SK-N-SH (cell line): Measurements from ENCODE around the gene CRMP1. TPM values are rescaled to one million over a fixed set of nuclear protein-coding genes. Genes with fewer than 3 reads are reported as not detected.

Experiments used
- CTCF ChIA-PET: fragments of 300-600, 350-600 bp; formaldehyde crosslinking; extraction: SDS; loops from one replicate; lab custom pipeline; 2021; lab: Yijun Ruan, JAX
- POLR2A ChIA-PET: fragments of 350-600 bp; sonication (Branson Sonifier 250); formaldehyde crosslinking; extraction: SDS; loops from one replicate; lab custom pipeline; 2020; ENCODE audit warnings: antibody characterized with exemption, inconsistent platforms; lab: Yijun Ruan, JAX
- DNase-seq: peaks from one replicate; pipeline ENCODE4 v3.0.0; 2012
- H2AFZ ChIP-seq: fragments of 200-600 bp; sonication (generic); 2 replicates; pipeline ENCODE4 v1.8.1; 2016; ENCODE audit warnings: antibody characterized with exemption, mild to moderate bottlenecking, low read depth
- H3F3A ChIP-seq: fragments of 200-600 bp; sonication (generic); replicated peaks from 2 replicates; pipeline ENCODE3; 2016; ENCODE audit warnings: antibody characterized with exemption, mild to moderate bottlenecking; ENCODE audit not compliant: insufficient read depth
- H3K27ac ChIP-seq, 2 experiments: fragments of 200-500 bp in 1 of 2; fragments of 200-600 bp in 1 of 2; sonication (Bioruptor generic) in 1 of 2; sonication (generic), shearing (Covaris generic) in 1 of 2; 2 replicates each; pipeline versions ENCODE4 v1.5.1 to v1.6.1; 2014 to 2016; ENCODE audit warnings: low read depth in 2 of 2, inconsistent platforms in 1 of 2, low read length in 1 of 2, mild to moderate bottlenecking in 1 of 2, mixed read lengths in 1 of 2
- H3K27me3 ChIP-seq: fragments of 200-600 bp; sonication (generic), shearing (Covaris generic); 2 replicates; pipeline ENCODE4 v1.6.1; 2016; ENCODE audit warnings: mixed run types; ENCODE audit not compliant: insufficient read depth
- H3K36me3 ChIP-seq, 2 experiments: fragments of 200-500 bp in 1 of 2; fragments of 200-600 bp in 1 of 2; sonication (Bioruptor generic) in 1 of 2; sonication (generic) in 1 of 2; replicated peaks in 1 of 2; 2 replicates each; pipeline versions ENCODE3 to v1.5.1; 2014 to 2016; ENCODE audit warnings: low read length in 1 of 2, mild to moderate bottlenecking in 1 of 2; ENCODE audit not compliant: insufficient read depth in 2 of 2, control insufficient read depth in 1 of 2
- H3K4me1 ChIP-seq, 2 experiments: fragments of 200-500 bp in 1 of 2; fragments of 200-600 bp in 1 of 2; sonication (Bioruptor generic) in 1 of 2; sonication (generic), shearing (Covaris generic) in 1 of 2; 2 replicates each; pipeline versions ENCODE4 v1.5.1 to v1.6.1; 2014 to 2016; ENCODE audit warnings: low read depth in 1 of 2, low read length in 1 of 2, mixed run types in 1 of 2; ENCODE audit not compliant: insufficient read depth in 2 of 2, control insufficient read depth in 1 of 2
- H3K4me2 ChIP-seq: fragments of 200-600 bp; sonication (generic), shearing (Covaris generic); 2 replicates; pipeline ENCODE4 v1.6.1; 2017; ENCODE audit warnings: mixed run types
- H3K4me3 ChIP-seq, 2 experiments: fragments of 200-500 bp in 1 of 2; fragments of 200-600 bp in 1 of 2; sonication (Bioruptor generic) in 1 of 2; sonication (generic), shearing (Covaris generic) in 1 of 2; 2 replicates each; pipeline versions ENCODE4 v1.5.1 to v1.8.1; 2014 to 2016; ENCODE audit warnings: low read depth in 2 of 2, inconsistent platforms in 1 of 2, low read length in 1 of 2, mild to moderate bottlenecking in 1 of 2, mixed read lengths in 1 of 2, moderate library complexity in 1 of 2
- H3K79me2 ChIP-seq: fragments of 200-600 bp; sonication (generic); 2 replicates; pipeline ENCODE4 v1.8.1; 2017; ENCODE audit warnings: mild to moderate bottlenecking; ENCODE audit not compliant: insufficient read depth
- H3K9ac ChIP-seq: fragments of 200-600 bp; sonication (generic); 2 replicates; pipeline ENCODE4 v1.6.1; 2017; ENCODE audit warnings: mixed run types
- H3K9me2 ChIP-seq: fragments of 200-600 bp; sonication (generic); 2 replicates; pipeline ENCODE4 v1.6.1; 2017; ENCODE audit warnings: mixed run types
- H3K9me3 ChIP-seq: fragments of 200-600 bp; sonication (generic); 2 replicates; pipeline ENCODE4 v1.6.1; 2017; ENCODE audit warnings: mixed run types, mild to moderate bottlenecking, moderate library complexity
- H4K20me1 ChIP-seq: fragments of 200-600 bp; sonication (generic); 2 replicates; pipeline ENCODE4 v1.6.1; 2017; ENCODE audit warnings: mild to moderate bottlenecking, mixed run types; ENCODE audit not compliant: insufficient read depth
- ELF1 ChIP-seq: IDR thresholded peaks from 2 replicates; pipeline ENCODE4 v1.4.0; 2012
- EZH2phosphoT487 ChIP-seq: fragments of 200-600 bp; sonication (generic); IDR thresholded peaks from 2 replicates; pipeline ENCODE4 v1.6.1; 2017; ENCODE audit warnings: low read depth, mixed run types, mild to moderate bottlenecking, antibody characterized with exemption, moderate library complexity, borderline replicate concordance
- FOSL2 ChIP-seq: IDR thresholded peaks from 2 replicates; pipeline ENCODE4 v1.4.0; 2012; ENCODE audit warnings: low read depth, mild to moderate bottlenecking, moderate library complexity, borderline replicate concordance
- FOXM1 ChIP-seq: IDR thresholded peaks from 2 replicates; pipeline ENCODE4 v1.4.0; 2012; ENCODE audit warnings: low read depth, mild to moderate bottlenecking
- JUND ChIP-seq: IDR thresholded peaks from 2 replicates; pipeline ENCODE4 v1.4.0; 2012
- MEF2A ChIP-seq: IDR thresholded peaks from 2 replicates; pipeline ENCODE4 v1.4.0; 2012; ENCODE audit warnings: low read depth, borderline replicate concordance
- MXI1 ChIP-seq: IDR thresholded peaks from 2 replicates; pipeline ENCODE4 v1.6.1; 2012; ENCODE audit warnings: mild to moderate bottlenecking, low read depth, low read length, improper control_type of control experiment
- RFX5 ChIP-seq: IDR thresholded peaks from 2 replicates; pipeline ENCODE4 v1.6.1; 2012; ENCODE audit warnings: mild to moderate bottlenecking, improper control_type of control experiment, low read length
- SIN3A ChIP-seq: IDR thresholded peaks from 2 replicates; pipeline ENCODE4 v1.6.1; 2012; ENCODE audit warnings: low read depth, mild to moderate bottlenecking, low read length, moderate library complexity, borderline replicate concordance
- TAF1 ChIP-seq: IDR thresholded peaks from 2 replicates; pipeline ENCODE4 v1.6.1; 2012; ENCODE audit warnings: low read depth, mild to moderate bottlenecking, low read length, moderate library complexity, borderline replicate concordance
- TEAD4 ChIP-seq: IDR thresholded peaks from 2 replicates; pipeline ENCODE4 v1.4.0; 2012; ENCODE audit warnings: mild to moderate bottlenecking, borderline replicate concordance; ENCODE audit not compliant: insufficient read depth
- WGBS: methylation state at CpG from one replicate; pipeline ENCODE4 v1.1.6; 2017; ENCODE audit warnings: low lambda C conversion rate; 5-methylcytosine and 5-hydroxymethylcytosine counted together
- polyA plus RNA-seq, 3 experiments: library from polyadenylated mRNA; depleted of rRNA; stranded (reverse); fragments of >200 nt; gene quantifications; 2 replicates each; pipeline ENCODE4 v1.2.3, GENCODE V29; 2012
- TF ChIP-seq, protein P1 (sequence below): IDR thresholded peaks from 2 replicates; pipeline ENCODE4 v1.4.0; 2012; ENCODE audit warnings: low read depth, borderline replicate concordance
- TF ChIP-seq, protein P2 (sequence below): IDR thresholded peaks from 2 replicates; pipeline ENCODE4 v1.4.0; 2012; ENCODE audit warnings: low read depth, borderline replicate concordance
- TF ChIP-seq, protein P3 (sequence below): IDR thresholded peaks from 2 replicates; pipeline ENCODE4 v1.6.1; 2012; ENCODE audit warnings: mild to moderate bottlenecking, low read depth, low read length, moderate library complexity

The CRMP1 gene
- polyA plus RNA-seq, 1 of the 3 experiments (the other 2 are of a cell fraction): 3.4 TPM

DNA sequence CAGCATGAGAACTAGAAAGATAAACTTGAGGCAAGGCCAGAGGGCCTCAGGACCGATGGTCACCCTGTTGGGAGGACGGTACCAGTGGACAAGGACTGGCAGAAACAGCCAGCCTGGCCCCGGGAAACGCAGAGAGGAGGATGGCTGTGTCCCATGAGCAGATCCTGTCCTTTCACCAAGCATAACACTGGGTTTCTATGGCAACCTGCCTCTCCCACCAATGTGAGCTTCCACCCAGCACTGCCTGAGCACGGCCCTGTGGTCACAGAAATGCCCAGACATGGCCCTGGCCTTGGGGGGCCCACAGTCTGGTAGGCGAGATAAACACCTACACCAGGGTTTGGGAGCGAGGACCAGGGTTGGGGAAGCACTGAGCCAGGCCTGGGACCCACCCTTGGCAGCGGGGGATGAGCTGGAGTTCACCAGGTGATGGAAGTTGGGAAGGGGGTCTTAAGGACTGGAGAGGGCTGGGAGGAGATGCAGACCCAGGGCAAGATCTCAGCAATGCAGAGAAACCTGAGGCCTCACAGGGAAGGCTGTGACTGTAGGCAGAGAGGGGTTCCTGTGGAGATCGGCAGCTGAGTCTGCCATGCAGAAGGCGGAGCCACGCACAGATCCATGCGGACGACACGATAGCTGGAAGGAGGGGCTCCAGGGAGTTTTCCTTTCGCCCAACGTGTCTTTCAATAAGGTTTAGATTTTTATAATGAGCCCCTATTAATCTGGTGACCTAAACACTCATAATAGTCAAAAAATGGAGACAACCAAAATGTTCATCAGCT is 32.7 kb upstream of the CRMP1 start:
- Histone ChIP-seq H3K4me1 (no peaks in the 10 kb centered on the region; a peak in 1 of 4 replicates), H4K20me1 (no peaks in the 10 kb centered on the region), H3F3A (no peaks in the 10 kb centered on the region), H2AFZ (no peak overlapping the region), H3K9me3 (no peaks in the 10 kb centered on the region), H3K4me3 (no peak overlapping the region), H3K9ac (no peak overlapping the region), H3K9me2 (no peaks in the 10 kb centered on the region), H3K27ac (no peak overlapping the region), H3K36me3 (no peaks in the 10 kb centered on the region), H3K27me3 (no peaks in the 10 kb centered on the region), H3K4me2 (no peak overlapping the region), H3K79me2 (no peaks in the 10 kb centered on the region)
- TF ChIP-seq JUND (no peak), MXI1 (no peak), FOXM1 (no peak), TAF1 (no peak), TEAD4 (no peak)
- DNase-seq: no peak
- ChIA-PET POLR2A (no interaction called here), CTCF (no interaction called here)
- WGBS: 46% methylated on average over 16 of the region's 16 CpGs

DNA sequence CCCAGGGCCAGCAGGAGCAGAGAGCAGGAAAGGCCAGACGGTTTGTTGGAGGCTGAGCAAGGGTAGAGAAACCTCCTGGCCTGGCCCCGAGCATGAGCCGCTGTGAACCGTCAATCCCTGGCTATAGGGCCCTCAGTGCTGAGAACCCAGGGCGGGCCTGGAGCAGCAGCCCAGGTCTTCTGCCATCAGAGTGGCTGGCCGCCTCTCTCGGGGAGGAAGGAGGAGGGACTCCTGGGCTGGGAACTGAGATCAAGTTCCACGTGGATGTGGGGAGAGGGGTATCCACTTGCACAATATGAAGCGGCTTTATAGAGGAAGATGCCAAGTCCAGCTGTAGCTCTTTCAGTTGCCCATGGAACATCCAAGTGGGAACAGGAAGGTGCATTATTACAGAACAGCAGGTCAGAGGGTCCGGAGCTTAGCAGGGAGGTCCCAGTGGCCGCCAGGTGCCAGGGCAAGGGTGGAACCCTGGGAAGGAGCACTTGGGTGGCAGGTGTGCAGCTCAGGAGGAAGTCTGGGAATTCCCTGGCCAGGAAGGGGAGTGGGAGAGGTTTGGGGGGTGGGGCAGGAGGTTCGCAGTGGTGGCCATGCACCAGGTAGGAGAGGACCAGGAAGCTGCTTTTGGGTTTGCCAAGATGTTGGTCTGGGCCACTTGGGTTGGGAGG is 31.7 kb upstream of the CRMP1 start:
- TF ChIP-seq RFX5: no peak
- H3K4me3 ChIP-seq: no peak overlapping the region
- H3K27me3 ChIP-seq: no peaks in the 10 kb centered on the region
- no peaks in the 10 kb centered on the region for H3K9me2 ChIP-seq
- no peaks in the 10 kb centered on the region; a peak in 1 of 4 replicates for H3K4me1 ChIP-seq
- H3K27ac ChIP-seq: no peak overlapping the region
- no peaks in the 10 kb centered on the region for H3F3A ChIP-seq
- no peaks in the 10 kb centered on the region for H3K9me3 ChIP-seq
- H4K20me1 ChIP-seq: no peaks in the 10 kb centered on the region
- no peaks in the 10 kb centered on the region for H3K36me3 ChIP-seq
- DNase-seq: no peak
- no peaks in the 10 kb centered on the region for H3K79me2 ChIP-seq
- ChIA-PET CTCF (no interaction called here), POLR2A (no interaction called here)
- H3K9ac ChIP-seq: no peak overlapping the region
- no peak overlapping the region for H3K4me2 ChIP-seq
- 41% methylated on average over 7 of the region's 12 CpGs for WGBS
- H2AFZ ChIP-seq: no peak overlapping the region

DNA sequence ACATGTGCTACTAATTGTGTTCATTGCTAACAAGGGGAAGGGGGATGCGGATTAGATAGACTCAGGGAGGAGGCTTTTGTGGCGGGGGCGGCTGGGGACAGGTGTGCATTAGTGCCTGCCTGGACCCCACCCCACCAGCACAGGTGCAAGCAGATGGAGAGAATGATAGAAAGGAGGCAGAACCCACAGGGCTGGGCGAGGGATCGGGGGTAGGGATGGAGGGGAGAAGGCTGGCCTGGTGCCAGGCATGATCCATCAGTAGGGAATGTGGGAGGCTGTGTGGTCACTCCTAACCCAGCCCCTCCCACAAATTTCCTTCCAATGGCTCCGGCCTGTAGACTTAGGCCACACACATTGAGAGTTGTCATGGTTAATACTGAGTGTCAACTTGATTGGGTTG is 30.5 kb upstream of the CRMP1 start:
- H3K27ac ChIP-seq: no peak overlapping the region
- no peaks in the 10 kb centered on the region for H3K9me2 ChIP-seq
- no peaks in the 10 kb centered on the region for H3K79me2 ChIP-seq
- H4K20me1 ChIP-seq: no peaks in the 10 kb centered on the region
- 49% methylated on average over 5 of the region's 6 CpGs for WGBS
- H2AFZ ChIP-seq: no peak overlapping the region
- DNase-seq: no peak
- ChIA-PET POLR2A (no interaction called here), CTCF (no interaction called here)
- no peaks in the 10 kb centered on the region for H3K27me3 ChIP-seq
- H3K4me1 ChIP-seq: no peaks in the 10 kb centered on the region; a peak in 1 of 4 replicates
- no peaks in the 10 kb centered on the region for H3K9me3 ChIP-seq
- no peak overlapping the region for H3K4me2 ChIP-seq
- H3K9ac ChIP-seq: no peak overlapping the region
- no peak overlapping the region for H3K4me3 ChIP-seq
- H3K36me3 ChIP-seq: no peaks in the 10 kb centered on the region
- no peaks in the 10 kb centered on the region for H3F3A ChIP-seq
- TF ChIP-seq TAF1: no peak
- TF ChIP-seq SIN3A: no peak
- TF ChIP-seq, protein P1, sequence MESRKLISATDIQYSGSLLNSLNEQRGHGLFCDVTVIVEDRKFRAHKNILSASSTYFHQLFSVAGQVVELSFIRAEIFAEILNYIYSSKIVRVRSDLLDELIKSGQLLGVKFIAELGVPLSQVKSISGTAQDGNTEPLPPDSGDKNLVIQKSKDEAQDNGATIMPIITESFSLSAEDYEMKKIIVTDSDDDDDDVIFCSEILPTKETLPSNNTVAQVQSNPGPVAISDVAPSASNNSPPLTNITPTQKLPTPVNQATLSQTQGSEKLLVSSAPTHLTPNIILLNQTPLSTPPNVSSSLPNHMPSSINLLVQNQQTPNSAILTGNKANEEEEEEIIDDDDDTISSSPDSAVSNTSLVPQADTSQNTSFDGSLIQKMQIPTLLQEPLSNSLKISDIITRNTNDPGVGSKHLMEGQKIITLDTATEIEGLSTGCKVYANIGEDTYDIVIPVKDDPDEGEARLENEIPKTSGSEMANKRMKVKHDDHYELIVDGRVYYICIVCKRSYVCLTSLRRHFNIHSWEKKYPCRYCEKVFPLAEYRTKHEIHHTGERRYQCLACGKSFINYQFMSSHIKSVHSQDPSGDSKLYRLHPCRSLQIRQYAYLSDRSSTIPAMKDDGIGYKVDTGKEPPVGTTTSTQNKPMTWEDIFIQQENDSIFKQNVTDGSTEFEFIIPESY: no peak
- no peak for TF ChIP-seq FOXM1
- TF ChIP-seq FOSL2: no peak
- no peak for TF ChIP-seq EZH2phosphoT487
- TF ChIP-seq ELF1: no peak
- TF ChIP-seq MEF2A: no peak
- TF ChIP-seq, protein P2, sequence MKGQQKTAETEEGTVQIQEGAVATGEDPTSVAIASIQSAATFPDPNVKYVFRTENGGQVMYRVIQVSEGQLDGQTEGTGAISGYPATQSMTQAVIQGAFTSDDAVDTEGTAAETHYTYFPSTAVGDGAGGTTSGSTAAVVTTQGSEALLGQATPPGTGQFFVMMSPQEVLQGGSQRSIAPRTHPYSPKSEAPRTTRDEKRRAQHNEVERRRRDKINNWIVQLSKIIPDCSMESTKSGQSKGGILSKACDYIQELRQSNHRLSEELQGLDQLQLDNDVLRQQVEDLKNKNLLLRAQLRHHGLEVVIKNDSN: no peak
- TF ChIP-seq, protein P3, sequence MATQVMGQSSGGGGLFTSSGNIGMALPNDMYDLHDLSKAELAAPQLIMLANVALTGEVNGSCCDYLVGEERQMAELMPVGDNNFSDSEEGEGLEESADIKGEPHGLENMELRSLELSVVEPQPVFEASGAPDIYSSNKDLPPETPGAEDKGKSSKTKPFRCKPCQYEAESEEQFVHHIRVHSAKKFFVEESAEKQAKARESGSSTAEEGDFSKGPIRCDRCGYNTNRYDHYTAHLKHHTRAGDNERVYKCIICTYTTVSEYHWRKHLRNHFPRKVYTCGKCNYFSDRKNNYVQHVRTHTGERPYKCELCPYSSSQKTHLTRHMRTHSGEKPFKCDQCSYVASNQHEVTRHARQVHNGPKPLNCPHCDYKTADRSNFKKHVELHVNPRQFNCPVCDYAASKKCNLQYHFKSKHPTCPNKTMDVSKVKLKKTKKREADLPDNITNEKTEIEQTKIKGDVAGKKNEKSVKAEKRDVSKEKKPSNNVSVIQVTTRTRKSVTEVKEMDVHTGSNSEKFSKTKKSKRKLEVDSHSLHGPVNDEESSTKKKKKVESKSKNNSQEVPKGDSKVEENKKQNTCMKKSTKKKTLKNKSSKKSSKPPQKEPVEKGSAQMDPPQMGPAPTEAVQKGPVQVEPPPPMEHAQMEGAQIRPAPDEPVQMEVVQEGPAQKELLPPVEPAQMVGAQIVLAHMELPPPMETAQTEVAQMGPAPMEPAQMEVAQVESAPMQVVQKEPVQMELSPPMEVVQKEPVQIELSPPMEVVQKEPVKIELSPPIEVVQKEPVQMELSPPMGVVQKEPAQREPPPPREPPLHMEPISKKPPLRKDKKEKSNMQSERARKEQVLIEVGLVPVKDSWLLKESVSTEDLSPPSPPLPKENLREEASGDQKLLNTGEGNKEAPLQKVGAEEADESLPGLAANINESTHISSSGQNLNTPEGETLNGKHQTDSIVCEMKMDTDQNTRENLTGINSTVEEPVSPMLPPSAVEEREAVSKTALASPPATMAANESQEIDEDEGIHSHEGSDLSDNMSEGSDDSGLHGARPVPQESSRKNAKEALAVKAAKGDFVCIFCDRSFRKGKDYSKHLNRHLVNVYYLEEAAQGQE: no peak
